Liver (tissue), 9 donors: Measurements from ENCODE around the gene RAB3C. TPM values are rescaled to one million over a fixed set of nuclear protein-coding genes. Genes with fewer than 3 reads are reported as not detected.
A peak's percentile ranks its signal among the peaks of the same experiment; 100 is the strongest.
"Not testable (repeated sequence)": the region's sequence is repeated elsewhere in the genome, so short reads cannot be mapped to it uniquely, and the experiment has no call there.

Source experiments
- DNase-seq: peaks from one replicate; pipeline ENCODE4 v3.0.0-alpha.2; 2017; ENCODE audit warnings: low spot score
- H3K27ac ChIP-seq, 2 donors: one replicate each; pipeline ENCODE4 v1.7.0; 2013; ENCODE audit warnings: inconsistent platforms in 2 of 2, low read length in 2 of 2, control low read depth in 1 of 2, low read depth in 1 of 2, mild to moderate bottlenecking in 1 of 2
- H3K27me3 ChIP-seq, 4 donors: one replicate each; pipeline versions ENCODE4 v1.6.1 to v1.7.0; 2013; ENCODE audit warnings: low read length in 3 of 4, inconsistent platforms in 1 of 4, mild to moderate bottlenecking in 1 of 4, moderate library complexity in 1 of 4; ENCODE audit not compliant: control insufficient read depth in 4 of 4, insufficient read depth in 4 of 4
- H3K36me3 ChIP-seq, 4 donors: one replicate each; pipeline versions ENCODE4 v1.6.1 to v1.7.0; 2013; ENCODE audit warnings: low read length in 3 of 4, mild to moderate bottlenecking in 3 of 4, low read depth in 1 of 4, moderate library complexity in 1 of 4; ENCODE audit not compliant: control insufficient read depth in 4 of 4, insufficient read depth in 3 of 4
- H3K4me1 ChIP-seq, 4 donors: one replicate each; pipeline versions ENCODE4 v1.6.1 to v1.7.0; 2013; ENCODE audit warnings: low read length in 3 of 4, mild to moderate bottlenecking in 3 of 4, moderate library complexity in 1 of 4; ENCODE audit not compliant: control insufficient read depth in 4 of 4, insufficient read depth in 4 of 4
- H3K4me3 ChIP-seq, 3 donors: one replicate each; pipeline versions ENCODE4 v1.6.1 to v1.7.0; 2013; ENCODE audit warnings: low read length in 3 of 3, control low read depth in 1 of 3, low read depth in 1 of 3, mild to moderate bottlenecking in 1 of 3
- H3K9ac ChIP-seq, 2 donors: one replicate each; pipeline ENCODE4 v1.7.0; 2013; ENCODE audit warnings: low read length in 2 of 2, mild to moderate bottlenecking in 2 of 2, moderate library complexity in 2 of 2, control low read depth in 1 of 2, low read depth in 1 of 2
- H3K9me3 ChIP-seq, 4 donors: one replicate each; pipeline versions ENCODE4 v1.6.1 to v1.7.0; 2013; ENCODE audit warnings: low read length in 3 of 4; ENCODE audit not compliant: control insufficient read depth in 4 of 4
- HNF4A ChIP-seq, 2 donors: conservative IDR thresholded peaks; 2 replicates each; pipeline ENCODE4 v1.6.1; 2016; ENCODE audit warnings: antibody characterized with exemption in 2 of 2, mild to moderate bottlenecking in 2 of 2
- JUND ChIP-seq, 2 donors: IDR thresholded peaks; 2 replicates each; pipeline ENCODE4 v1.6.1; 2016; ENCODE audit warnings: antibody characterized with exemption in 2 of 2
- NR2F2 ChIP-seq: IDR thresholded peaks from 2 replicates; pipeline ENCODE4 v1.6.1; 2016; ENCODE audit warnings: antibody characterized with exemption
- RAD21 ChIP-seq, 2 donors: IDR thresholded peaks; 2 replicates each; pipeline ENCODE4 v1.6.1; 2016; ENCODE audit warnings: antibody characterized with exemption in 2 of 2, mild to moderate bottlenecking in 2 of 2
- REST ChIP-seq: IDR thresholded peaks from 2 replicates; pipeline ENCODE4 v1.6.1; 2016; ENCODE audit warnings: antibody characterized with exemption, mild to moderate bottlenecking
- RXRA ChIP-seq, 2 donors: IDR thresholded peaks; 2 replicates each; pipeline ENCODE4 v1.6.1; 2017 to 2018; ENCODE audit warnings: antibody characterized with exemption in 2 of 2, mild to moderate bottlenecking in 1 of 2
- SP1 ChIP-seq: IDR thresholded peaks from 2 replicates; pipeline ENCODE4 v1.6.1; 2018; ENCODE audit warnings: antibody characterized with exemption, mild to moderate bottlenecking
- YY1 ChIP-seq: IDR thresholded peaks from 2 replicates; pipeline ENCODE4 v1.6.1; 2016; ENCODE audit warnings: antibody characterized with exemption, mild to moderate bottlenecking
- WGBS: extraction: QIAGEN DNeasy Blood & Tissue Kit; methylation state at CpG from one replicate; pipeline ENCODE4 v1.1.7; 2013; 5-methylcytosine and 5-hydroxymethylcytosine counted together
- polyA plus RNA-seq, 2 donors: library from polyadenylated mRNA; stranded (reverse) in 1 of 2; unstranded in 1 of 2; fragments of 200-250 nt in 1 of 2; fragments of >200 nt in 1 of 2; fragmentation: Nextera tagmentation in 1 of 2; extraction: Ambion mirVana in 1 of 2; gene quantifications; one replicate each; pipeline versions ENCODE4 v1.2.1 to v1.2.3, GENCODE V29; 2013 to 2015
- total RNA-seq, 2 donors: library from RNA; depleted of rRNA; stranded (reverse); fragments of >200 nt; gene quantifications; one replicate each; pipeline ENCODE4 v1.2.3, GENCODE V29; 2014
- TF ChIP-seq, protein P1 (sequence below): IDR thresholded peaks from 2 replicates; pipeline ENCODE4 v1.6.1; 2016; ENCODE audit warnings: antibody characterized with exemption
- TF ChIP-seq, protein P2 (sequence below): IDR thresholded peaks from 2 replicates; pipeline ENCODE4 v1.6.1; 2016; ENCODE audit warnings: antibody characterized with exemption
- TF ChIP-seq, protein P3 (sequence below): IDR thresholded peaks from 2 replicates; pipeline ENCODE4 v1.6.1; 2016; ENCODE audit warnings: antibody characterized with exemption
- TF ChIP-seq, protein P4 (sequence below): fragments of 150-350 bp; IDR thresholded peaks from 2 replicates; pipeline ENCODE4 v1.5.1; 2017; ENCODE audit warnings: improper control_type of control experiment, low read depth, low read length; ENCODE audit not compliant: missing input control
- donor health status: healthy.
- donor health status: healthy.
- donor health status: healthy.
- donor health status: healthy.
- donor health status: healthy.

The RAB3C gene
- total RNA-seq (1 to 10 TPM in 1 of 2 donors, under 1 TPM in 1; 0.84 to 1.8 TPM), polyA plus RNA-seq (1 to 10 TPM in 1 of 2 donors, under 1 TPM in 1; 0.72 to 4.6 TPM)

DNA sequence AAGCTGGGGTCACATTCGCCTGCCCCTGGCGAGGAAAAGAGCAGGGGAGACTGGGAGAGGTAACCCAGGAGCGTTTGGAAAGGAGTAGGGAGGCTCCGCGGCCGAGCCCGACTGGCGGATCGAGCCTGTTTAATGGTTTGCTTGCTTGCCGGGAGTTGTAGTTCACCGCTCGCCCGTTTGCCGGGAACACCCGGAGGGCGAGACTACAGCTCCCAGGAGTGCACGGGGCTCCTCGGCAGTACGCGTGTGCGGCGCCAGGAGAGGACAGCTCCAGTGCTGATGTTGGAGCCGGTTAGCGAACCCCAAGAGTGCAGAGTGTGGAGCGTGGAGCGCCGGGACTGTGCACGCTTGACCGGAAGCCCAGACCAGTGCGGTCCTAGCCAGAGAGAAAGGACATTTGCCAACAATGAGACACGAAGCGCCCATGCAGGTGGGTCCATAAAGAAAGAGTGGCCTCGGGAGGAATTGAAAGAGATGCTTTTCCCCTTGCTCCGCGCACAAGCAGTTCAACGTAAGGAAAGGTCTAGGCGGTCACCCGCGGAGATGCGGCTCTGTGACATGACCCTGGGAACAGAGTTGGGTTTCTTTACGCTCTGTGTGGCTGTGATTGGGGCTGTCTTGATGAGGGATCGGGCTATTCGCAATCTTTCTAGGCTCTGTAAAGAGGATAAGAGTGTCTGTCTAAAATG, at the start of gene RAB3C:
RAB3C (plus strand) TSS at position 273 of the 689 bp plus-strand sequence; CDS start at position 407, 134 bp downstream.
- Histone ChIP-seq H3K9ac (peak within 1 kb of the TSS in 1 of 2 donors; percentile 6), H3K27ac (no peak within 1 kb of the TSS)

DNA sequence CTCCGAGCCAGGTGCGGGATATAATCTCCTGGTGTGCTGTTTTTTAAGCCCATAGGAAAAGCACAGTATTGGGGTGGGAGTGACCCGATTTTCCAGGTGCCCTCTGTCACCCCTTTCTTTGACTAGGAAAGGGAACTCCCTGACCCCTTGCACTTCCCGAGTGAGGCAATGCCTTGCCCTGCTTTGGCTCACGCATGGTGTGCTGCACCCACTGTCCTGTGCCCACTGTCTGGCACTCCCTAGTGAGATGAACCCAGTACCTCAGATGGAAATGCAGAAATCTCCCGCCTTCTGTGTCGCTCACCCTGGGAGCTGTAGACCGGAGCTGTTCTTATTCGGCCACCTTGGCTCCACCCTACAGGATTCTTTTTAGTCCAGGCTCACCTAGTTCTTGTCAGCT, 40.9 kb upstream of the RAB3C start:
- H3K27ac ChIP-seq, H3K27me3 ChIP-seq, H3K9me3 ChIP-seq, H3K36me3 ChIP-seq, H3K9ac ChIP-seq, H3K4me3 ChIP-seq, H3K4me1 ChIP-seq, DNase-seq: not testable (repeated sequence)
- 92% methylated on average over 9 of the region's 9 CpGs for WGBS

More for the DNA sequence above, at the start of gene RAB3C:
- Histone ChIP-seq H3K9me3 (no peaks in the 10 kb centered on the region), H3K4me1 (peaks cover 3 to 17% (median 14%) of the 10 kb centered on the region in 4 donors), H3K36me3 (no peaks in the 10 kb centered on the region), H3K27me3 (peaks cover 0 to 3% (median 0%) of the 10 kb centered on the region in 4 donors), H3K4me3 (peak within 1 kb of the TSS; percentile 64 to 75 (median 67))
- WGBS, result 2% methylated on average over 43 of the region's 43 CpGs
- DNase-seq, result peak; percentile 83
- TF ChIP-seq REST (peak; percentile 100), RXRA (IDR thresholded peaks at IDR 0.05) (peak; percentile 43 to 50), JUND (IDR thresholded peaks at IDR 0.05) (no peak), HNF4A (conservative IDR thresholded peaks at IDR 0.05) (peak in 1 of 2 donors; percentile 9), RAD21 (IDR thresholded peaks at IDR 0.05) (peak; percentile 56 to 69), SP1 (peak; percentile 24), YY1 (peak; percentile 78), NR2F2 (no peak)
- TF ChIP-seq, protein P1, sequence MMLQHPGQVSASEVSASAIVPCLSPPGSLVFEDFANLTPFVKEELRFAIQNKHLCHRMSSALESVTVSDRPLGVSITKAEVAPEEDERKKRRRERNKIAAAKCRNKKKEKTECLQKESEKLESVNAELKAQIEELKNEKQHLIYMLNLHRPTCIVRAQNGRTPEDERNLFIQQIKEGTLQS, result no peak
- TF ChIP-seq, protein P2, sequence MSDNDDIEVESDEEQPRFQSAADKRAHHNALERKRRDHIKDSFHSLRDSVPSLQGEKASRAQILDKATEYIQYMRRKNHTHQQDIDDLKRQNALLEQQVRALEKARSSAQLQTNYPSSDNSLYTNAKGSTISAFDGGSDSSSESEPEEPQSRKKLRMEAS, result peak; percentile 87
- TF ChIP-seq, protein P3, sequence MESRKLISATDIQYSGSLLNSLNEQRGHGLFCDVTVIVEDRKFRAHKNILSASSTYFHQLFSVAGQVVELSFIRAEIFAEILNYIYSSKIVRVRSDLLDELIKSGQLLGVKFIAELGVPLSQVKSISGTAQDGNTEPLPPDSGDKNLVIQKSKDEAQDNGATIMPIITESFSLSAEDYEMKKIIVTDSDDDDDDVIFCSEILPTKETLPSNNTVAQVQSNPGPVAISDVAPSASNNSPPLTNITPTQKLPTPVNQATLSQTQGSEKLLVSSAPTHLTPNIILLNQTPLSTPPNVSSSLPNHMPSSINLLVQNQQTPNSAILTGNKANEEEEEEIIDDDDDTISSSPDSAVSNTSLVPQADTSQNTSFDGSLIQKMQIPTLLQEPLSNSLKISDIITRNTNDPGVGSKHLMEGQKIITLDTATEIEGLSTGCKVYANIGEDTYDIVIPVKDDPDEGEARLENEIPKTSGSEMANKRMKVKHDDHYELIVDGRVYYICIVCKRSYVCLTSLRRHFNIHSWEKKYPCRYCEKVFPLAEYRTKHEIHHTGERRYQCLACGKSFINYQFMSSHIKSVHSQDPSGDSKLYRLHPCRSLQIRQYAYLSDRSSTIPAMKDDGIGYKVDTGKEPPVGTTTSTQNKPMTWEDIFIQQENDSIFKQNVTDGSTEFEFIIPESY, result peak; percentile 18
- TF ChIP-seq, protein P4, sequence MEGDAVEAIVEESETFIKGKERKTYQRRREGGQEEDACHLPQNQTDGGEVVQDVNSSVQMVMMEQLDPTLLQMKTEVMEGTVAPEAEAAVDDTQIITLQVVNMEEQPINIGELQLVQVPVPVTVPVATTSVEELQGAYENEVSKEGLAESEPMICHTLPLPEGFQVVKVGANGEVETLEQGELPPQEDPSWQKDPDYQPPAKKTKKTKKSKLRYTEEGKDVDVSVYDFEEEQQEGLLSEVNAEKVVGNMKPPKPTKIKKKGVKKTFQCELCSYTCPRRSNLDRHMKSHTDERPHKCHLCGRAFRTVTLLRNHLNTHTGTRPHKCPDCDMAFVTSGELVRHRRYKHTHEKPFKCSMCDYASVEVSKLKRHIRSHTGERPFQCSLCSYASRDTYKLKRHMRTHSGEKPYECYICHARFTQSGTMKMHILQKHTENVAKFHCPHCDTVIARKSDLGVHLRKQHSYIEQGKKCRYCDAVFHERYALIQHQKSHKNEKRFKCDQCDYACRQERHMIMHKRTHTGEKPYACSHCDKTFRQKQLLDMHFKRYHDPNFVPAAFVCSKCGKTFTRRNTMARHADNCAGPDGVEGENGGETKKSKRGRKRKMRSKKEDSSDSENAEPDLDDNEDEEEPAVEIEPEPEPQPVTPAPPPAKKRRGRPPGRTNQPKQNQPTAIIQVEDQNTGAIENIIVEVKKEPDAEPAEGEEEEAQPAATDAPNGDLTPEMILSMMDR, result peak; percentile 34
